ENCODE data around the gene SERBP1. TPM values are rescaled to one million over a fixed set of nuclear protein-coding genes. Genes with fewer than 3 reads are reported as not detected.
A peak's percentile ranks its signal among the peaks of the same experiment; 100 is the strongest.

The SERBP1 gene
- 325 TPM for total RNA-seq (2021; ENCODE audit: unreplicated experiment)
- 177 and 209 TPM in 2 replicates for polyA plus RNA-seq (2012)
- percentile 99 among the genes with signal in this experiment for Bru-seq, nascent RNA
- percentile 99 among the genes with signal in this experiment for BruChase-seq, experiment 1, labeled RNA remaining after a 6-hour chase
- percentile 99 among the genes with signal in this experiment for BruChase-seq, experiment 2, labeled RNA remaining after a 2-hour chase
- long read RNA-seq, full-length matches to known transcripts, result 624 of 700 reads
- long read RNA-seq, partial matches to known transcripts, result 47 of 700 reads
- long read RNA-seq, other reads (novel, unspliced or antisense), result 29 of 700 reads

- intact Hi-C loops (cut with micrococcal nuclease), result no loop called here
- H3K27me3 ChIP-seq (ENCODE audit: insufficient read depth, low read length), result no peaks in the 10 kb centered on the region
- no peak for TF ChIP-seq JUND (IDR thresholded peaks at IDR 0.05)
- peak; percentile 57 for TF ChIP-seq ELF1 (IDR thresholded peaks at IDR 0.05; ENCODE audit: borderline replicate concordance, low read depth)
- TF ChIP-seq ZBTB33 (IDR thresholded peaks at IDR 0.05; ENCODE audit: extremely low read depth, insufficient replicate concordance, low read length), result peak; percentile 91
- TF ChIP-seq RAD21 (IDR thresholded peaks at IDR 0.05; ENCODE audit: low read depth), result no peak
- TF ChIP-seq ATF3 (IDR thresholded peaks at IDR 0.05), result no peak
- no peak for TF ChIP-seq ZFX (IDR thresholded peaks at IDR 0.05)
- peak; percentile 96 for TF ChIP-seq YY1 (IDR thresholded peaks at IDR 0.05; ENCODE audit: extremely low read depth, insufficient replicate concordance, low read depth, low read length)
- TF ChIP-seq SIN3A (IDR thresholded peaks at IDR 0.05; ENCODE audit: low read depth), result peak; percentile 87
- no peak for TF ChIP-seq CEBPB (IDR thresholded peaks at IDR 0.05; ENCODE audit: low read depth)
- no peak for TF ChIP-seq REST (IDR thresholded peaks at IDR 0.05; ENCODE audit: low read depth)
- TF ChIP-seq SRF (IDR thresholded peaks at IDR 0.05; ENCODE audit: low read depth), result peak; percentile 11; the same call in 1 of the 2 replicates
- peak; percentile 53 for TF ChIP-seq SP1 (IDR thresholded peaks at IDR 0.05; ENCODE audit: low read depth)
- no peak; the same call in none of the 2 replicates for TF ChIP-seq CBX3 (IDR thresholded peaks at IDR 0.05; ENCODE audit: low read depth)
- peak; percentile 36 for TF ChIP-seq TCF7L2 (IDR thresholded peaks at IDR 0.05; ENCODE audit: borderline replicate concordance, extremely low read depth, insufficient read depth, insufficient read length)
- TF ChIP-seq, protein P1, sequence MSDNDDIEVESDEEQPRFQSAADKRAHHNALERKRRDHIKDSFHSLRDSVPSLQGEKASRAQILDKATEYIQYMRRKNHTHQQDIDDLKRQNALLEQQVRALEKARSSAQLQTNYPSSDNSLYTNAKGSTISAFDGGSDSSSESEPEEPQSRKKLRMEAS (IDR thresholded peaks at IDR 0.05), result peak; percentile 96
- no peak for TF ChIP-seq CTCF (IDR thresholded peaks at IDR 0.05 in 2 of 3, conservative IDR thresholded peaks at IDR 0.05 in 1 of 3; ENCODE audit: borderline replicate concordance in 1 of 3, insufficient read depth in 1 of 3, low read depth in 2 of 3, low read length in 2 of 3)
Observed at GRCh38 chr1:67430358-67431155, at the start of gene SERBP1. Gene SERBP1, minus strand, starts transcription at chr1:67430402. Its CDS starts 102 bp downstream, at chr1:67430300.

More at GRCh38 chr1:67430358-67431155, at the start of gene SERBP1:
- H3K79me2 ChIP-seq (ENCODE audit: insufficient read depth, low read length), result peaks cover 47% of the 10 kb centered on the region
- H3K9me2 ChIP-seq (ENCODE audit: insufficient read depth), result no peaks in the 10 kb centered on the region
- peaks cover 34% of the 10 kb centered on the region for H4K20me1 ChIP-seq (ENCODE audit: insufficient read depth)
- peak within 1 kb of the TSS; percentile 92 for H3K4me2 ChIP-seq (ENCODE audit: low read length)
- ChIA-PET RAD21 (ENCODE audit: low non-redundant PET in 1 of 2, low total read pairs in 2 of 2, uncharacterized antibody in 2 of 2, unreplicated experiment in 2 of 2) (interaction anchor here in 1 of 2 experiments (1.0 kb wide), 1 partner anchor 83 kb away, joined by 3 read pairs; no protein-coding TSS in a partner anchor), CTCF (interaction anchor here (1.2 to 1.9 kb wide), 2 partner anchors 70 to 330 kb away, joined by 4 to 5 read pairs; no protein-coding TSS in a partner anchor), POLR2A (interaction anchor here (1.0 to 1.8 kb wide), 3 partner anchors 10 to 83 kb away, joined by 3 to 9 read pairs (median 4); no protein-coding TSS in a partner anchor)
- H3K9ac ChIP-seq (ENCODE audit: low read length), result peak within 1 kb of the TSS; percentile 97
- BruUV-seq (replicated peaks), result no TSS peak
- H3K27ac ChIP-seq (ENCODE audit: low read depth, low read length), result peak within 1 kb of the TSS; percentile 88
- no peaks in the 10 kb centered on the region for H3K9me3 ChIP-seq (ENCODE audit: control insufficient read depth in 1 of 2, insufficient read depth in 1 of 2, low read depth in 1 of 2, low read length in 2 of 2)
- peaks cover 9 to 35% of the 10 kb centered on the region in 2 experiments; a peak in 3 of 4 replicates for H3K4me1 ChIP-seq (ENCODE audit: control insufficient read depth in 1 of 2, insufficient read depth in 2 of 2, low read length in 2 of 2)
- H2AFZ ChIP-seq (ENCODE audit: low read depth, low read length, poor library complexity, severe bottlenecking), result peak within 1 kb of the TSS; percentile 45
- ATAC-seq (peak; percentile 94), DNase-seq (ENCODE audit: low read depth, low spot score) (peak; percentile 95)
- peaks cover 19 to 40% of the 10 kb centered on the region in 2 experiments for H3K36me3 ChIP-seq (ENCODE audit: control insufficient read depth in 1 of 2, insufficient read depth in 2 of 2, low read length in 2 of 2)
- peak within 1 kb of the TSS; percentile 92 to 97 for H3K4me3 ChIP-seq (replicated peaks in 1 of 2; ENCODE audit: low read depth in 1 of 2, low read length in 2 of 2)
